ENCODE data around the gene HOXB4. TPM values are rescaled to one million over a fixed set of nuclear protein-coding genes. Genes with fewer than 3 reads are reported as not detected.

The HOXB4 gene
- total and polyA plus RNA-seq, 12 donors, result 1.7 to 9.8 (median 3.4) TPM

- H3K36me3 ChIP-seq (replicated peaks in 1 of 2), result no peaks in the 10 kb centered on the region
- H3K4me1 ChIP-seq (replicated peaks in 1 of 2), result peaks cover 19 to 25% of the 10 kb centered on the region in 2 donors
- TF ChIP-seq POLR2A (IDR thresholded peaks at IDR 0.05), result no peak
- TF ChIP-seq CTCF (IDR thresholded peaks at IDR 0.05), result no peak
- WGBS, 4 donors, result 55 to 64% (median 58%) methylated on average over 11 of the region's 11 CpGs
- intact Hi-C loops (cut with DNase I), result loop anchor here in 1 of 2 donors (10.0 kb wide), 1 partner anchor 468 kb away; no protein-coding TSS in a partner anchor
- H3K27ac ChIP-seq, result no peak overlapping the region
- DNase-seq, result no peak
- H3K4me3 ChIP-seq, result no peak overlapping the region
- H3K27me3 ChIP-seq, result peaks cover 75% of the 10 kb centered on the region
- no peaks in the 10 kb centered on the region for H3K9me3 ChIP-seq (replicated peaks in 1 of 3)
Measured at GRCh38 chr17:48622857-48623256, 44.7 kb upstream of the HOXB4 start.

- no peaks in the 10 kb centered on the region for H3K36me3 ChIP-seq (replicated peaks in 1 of 2)
- no peak for DNase-seq
- no peak for TF ChIP-seq CTCF (IDR thresholded peaks at IDR 0.05)
- no peak for TF ChIP-seq POLR2A (IDR thresholded peaks at IDR 0.05)
- H3K27me3 ChIP-seq, result peaks cover 75% of the 10 kb centered on the region
- no peak overlapping the region for H3K4me3 ChIP-seq
- H3K27ac ChIP-seq, result no peak overlapping the region
- 31 to 46% (median 38%) methylated on average over 22 to 41 of the region's 41 CpGs for WGBS, 4 donors
- H3K9me3 ChIP-seq (replicated peaks in 1 of 3), result no peaks in the 10 kb centered on the region
- peaks cover 19 to 26% of the 10 kb centered on the region in 2 donors for H3K4me1 ChIP-seq (replicated peaks in 1 of 2)
- intact Hi-C loops (cut with DNase I), result loop anchor here in 1 of 2 donors (10.0 kb wide), 1 partner anchor 467 kb away; no protein-coding TSS in a partner anchor
Measured at GRCh38 chr17:48621410-48622392, 43.6 kb upstream of the HOXB4 start.

DNA sequence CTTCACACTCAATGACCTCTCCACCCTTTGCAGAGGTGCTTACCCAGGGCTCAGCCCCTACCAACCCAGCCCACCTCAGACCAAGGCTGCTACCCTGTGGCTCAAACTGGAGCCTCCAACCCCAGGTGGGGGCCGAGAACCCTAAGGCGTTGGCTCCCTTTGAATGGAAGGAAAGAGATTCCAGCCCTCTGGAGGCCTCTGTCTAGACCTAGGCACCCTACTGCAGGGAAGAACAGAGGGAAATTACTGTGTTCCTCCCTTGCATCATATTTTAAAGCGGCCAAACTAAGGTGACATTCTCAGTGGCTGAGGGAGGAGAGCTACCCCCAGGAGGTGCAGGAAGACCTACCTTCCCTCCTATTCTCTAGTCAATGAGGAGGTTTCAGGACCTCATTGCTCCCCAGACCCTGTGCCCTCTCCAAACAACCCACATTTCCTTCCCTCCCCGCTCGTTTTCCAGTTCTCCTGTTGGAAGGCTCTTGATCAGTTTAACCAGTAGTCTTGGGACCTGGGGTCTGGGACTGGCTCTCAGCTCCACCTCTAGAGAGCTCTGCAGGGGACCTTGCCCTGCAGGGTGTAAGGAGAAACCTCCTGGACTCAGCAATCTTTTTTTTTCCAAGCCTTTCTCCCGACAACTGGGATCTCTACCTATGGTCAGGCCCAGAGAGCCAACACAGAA lies 42.5 kb upstream of the HOXB4 start:
- intact Hi-C loops (cut with DNase I), result loop anchor here in 1 of 2 donors (10.0 kb wide), 1 partner anchor 466 kb away; no protein-coding TSS in a partner anchor
- no peaks in the 10 kb centered on the region for H3K9me3 ChIP-seq (replicated peaks in 1 of 3)
- H3K4me1 ChIP-seq (replicated peaks in 1 of 2), result peaks cover 9 to 15% of the 10 kb centered on the region in 2 donors
- H3K4me3 ChIP-seq, result no peak overlapping the region
- H3K27ac ChIP-seq, result no peak overlapping the region
- 73 to 78% (median 76%) methylated on average over 4 to 6 of the region's 6 CpGs for WGBS, 4 donors
- TF ChIP-seq CTCF (IDR thresholded peaks at IDR 0.05) (no peak), POLR2A (IDR thresholded peaks at IDR 0.05) (no peak)
- DNase-seq, result no peak
- H3K36me3 ChIP-seq (replicated peaks in 1 of 2), result no peaks in the 10 kb centered on the region
- H3K27me3 ChIP-seq, result peaks cover 75% of the 10 kb centered on the region

Data from adrenal gland (tissue), 12 donors.